Endometrial microvascular endothelial cells (primary cell): Measurements from ENCODE around the gene SRGAP1. TPM values are rescaled to one million over a fixed set of nuclear protein-coding genes. Genes with fewer than 3 reads are reported as not detected.

Experiments
- in situ Hi-C: cut with HindIII; loops from 2 replicates; pipeline ENCODE4 v1.10.0; 2017; ENCODE audit warnings: low sequenced_read_pairs, low pct_unique_long_range_greater_than_20kb; ENCODE audit errors: inconsistent ontology term
- total RNA-seq: library from RNA; depleted of rRNA; stranded (reverse); fragments of >200 nt; gene quantifications from one replicate; pipeline ENCODE4 v1.2.3, GENCODE V29; 2015; ENCODE audit errors: inconsistent ontology term

Gene SRGAP1
- total RNA-seq, 1 donor from 2014 or later, result 8.4 TPM

DNA sequence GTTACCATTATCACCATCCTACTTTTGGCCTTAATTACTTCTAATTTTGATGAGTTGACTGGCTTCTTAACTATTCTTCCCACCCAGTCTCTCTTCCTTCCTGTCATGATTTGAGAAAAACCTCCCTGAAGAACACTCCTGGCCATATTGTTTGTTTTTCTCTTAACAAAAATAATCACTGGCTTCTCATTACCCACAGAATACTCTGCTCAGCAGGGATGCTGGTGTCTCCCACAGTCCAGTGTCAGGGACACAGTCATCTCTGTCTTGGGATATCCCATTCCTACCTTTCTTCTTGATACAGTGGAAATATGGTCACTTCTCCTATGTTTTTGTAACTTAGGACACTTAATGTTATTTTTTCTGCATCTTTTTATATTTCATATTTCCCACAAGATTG is 103.7 kb downstream of the SRGAP1 start:
- in situ Hi-C loops, result no loop called here

- in situ Hi-C loops, result no loop called here
These were observed 105.4 kb downstream of the SRGAP1 start for GRCh38 chr12:63949902-63950301.

DNA sequence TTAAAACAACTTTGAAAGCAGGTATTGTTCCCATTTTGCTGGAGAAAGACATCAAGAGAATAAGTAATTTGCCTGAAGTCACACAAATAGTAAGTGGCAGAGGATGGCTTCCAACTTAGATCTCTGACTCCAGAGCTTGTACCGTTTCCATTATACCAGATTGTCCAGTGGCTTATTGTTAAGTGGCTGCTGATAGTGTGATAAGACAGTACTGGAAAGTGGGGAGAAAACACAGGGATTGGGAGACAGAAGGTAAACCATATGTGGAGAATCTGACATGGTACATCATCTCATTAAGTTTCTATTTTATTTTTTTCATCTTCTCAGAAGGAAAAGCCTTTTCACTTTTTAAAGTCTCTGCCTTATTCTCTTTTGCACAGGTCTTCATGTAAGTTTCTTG is 108.5 kb downstream of the SRGAP1 start:
- in situ Hi-C loops, result no loop called here

GRCh38 chr12:63955831-63956666 is 111.5 kb downstream of the SRGAP1 start:
- in situ Hi-C loops, result no loop called here

- in situ Hi-C loops, result no loop called here
These were observed 113.0 kb downstream of the SRGAP1 start for GRCh38 chr12:63957496-63957895.

- in situ Hi-C loops, result no loop called here
These were observed 114.5 kb downstream of the SRGAP1 start for GRCh38 chr12:63958876-63959580.

GRCh38 chr12:63961048-63961447 is 116.5 kb downstream of the SRGAP1 start:
- in situ Hi-C loops, result no loop called here

GRCh38 chr12:63961543-63961942 is 117.0 kb downstream of the SRGAP1 start:
- in situ Hi-C loops, result no loop called here

GRCh38 chr12:63963868-63964267 is 119.4 kb downstream of the SRGAP1 start:
- in situ Hi-C loops, result no loop called here

DNA sequence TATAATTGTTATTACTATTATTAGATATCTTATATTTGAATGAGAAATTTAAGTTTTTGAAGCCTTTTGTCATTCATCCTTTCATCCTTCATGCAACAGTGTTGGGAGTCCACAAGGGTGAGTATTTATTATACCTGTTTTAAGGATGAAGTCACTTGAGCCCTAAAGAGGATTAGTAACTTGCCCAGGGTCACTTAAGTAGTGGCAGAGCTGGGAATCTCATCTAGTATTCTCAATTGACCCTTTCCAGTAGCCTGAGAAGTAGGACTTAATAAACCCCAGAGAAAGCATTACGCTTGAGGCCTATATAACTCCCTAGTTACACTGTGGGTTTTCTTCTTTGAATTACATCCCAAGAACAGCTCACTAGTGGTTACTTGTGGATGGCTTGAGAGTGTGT is 119.8 kb downstream of the SRGAP1 start:
- in situ Hi-C loops, result no loop called here

DNA sequence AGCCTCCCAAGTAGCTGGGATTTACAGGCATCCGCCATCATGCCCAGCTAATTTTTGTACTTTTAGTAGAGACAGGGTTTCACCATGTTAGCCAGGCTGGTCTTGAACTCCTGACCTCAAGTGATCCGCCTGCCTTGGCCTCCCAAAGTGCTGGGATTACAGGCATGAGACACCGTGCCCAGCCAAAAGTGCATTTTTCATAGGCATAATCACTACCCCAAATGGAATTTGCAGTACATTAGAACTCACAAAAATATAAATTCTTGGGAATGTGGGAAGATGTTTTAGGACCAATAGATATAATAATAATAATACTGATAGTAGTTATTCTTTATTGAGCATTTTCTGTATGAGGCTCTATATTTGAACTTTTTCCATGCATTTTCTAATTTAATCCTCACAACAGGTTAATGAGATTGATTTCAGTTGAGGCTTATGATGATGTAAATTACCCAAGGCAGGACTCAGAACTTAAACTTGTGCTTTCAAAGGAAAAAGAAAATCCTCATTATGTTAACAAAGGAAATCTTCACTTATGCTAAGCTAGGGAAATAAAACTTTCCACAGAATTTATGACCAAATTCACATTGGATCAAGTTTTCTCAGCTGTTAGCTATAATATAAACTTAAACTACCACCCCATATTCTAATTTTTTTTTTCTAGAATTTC is 121.6 kb downstream of the SRGAP1 start:
- in situ Hi-C loops, result no loop called here

GRCh38 chr12:63966606-63966975 is 122.1 kb downstream of the SRGAP1 start:
- in situ Hi-C loops, result no loop called here

- in situ Hi-C loops, result no loop called here
These were observed 123.1 kb downstream of the SRGAP1 start for GRCh38 chr12:63967358-63968145.

DNA sequence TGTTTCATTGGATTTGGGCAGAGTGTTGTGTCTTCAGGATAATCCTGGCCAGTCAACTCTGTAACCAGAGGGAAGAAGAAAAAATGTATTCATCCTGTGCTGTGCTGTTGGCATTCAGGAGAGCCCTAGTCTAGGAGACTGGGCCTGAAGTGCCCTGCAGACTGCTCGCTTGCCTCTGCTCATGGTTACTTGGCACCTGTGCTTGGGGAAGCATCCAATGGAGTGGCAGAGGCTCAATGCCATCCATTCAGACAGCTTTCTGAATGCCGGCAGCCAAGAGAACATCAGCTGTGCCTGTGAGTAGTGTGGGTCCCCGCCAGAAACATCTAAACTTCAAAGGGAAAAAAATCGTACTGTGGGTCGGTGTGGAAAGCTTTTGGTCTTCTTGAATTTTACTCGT is 124.2 kb downstream of the SRGAP1 start:
- in situ Hi-C loops, result no loop called here

DNA sequence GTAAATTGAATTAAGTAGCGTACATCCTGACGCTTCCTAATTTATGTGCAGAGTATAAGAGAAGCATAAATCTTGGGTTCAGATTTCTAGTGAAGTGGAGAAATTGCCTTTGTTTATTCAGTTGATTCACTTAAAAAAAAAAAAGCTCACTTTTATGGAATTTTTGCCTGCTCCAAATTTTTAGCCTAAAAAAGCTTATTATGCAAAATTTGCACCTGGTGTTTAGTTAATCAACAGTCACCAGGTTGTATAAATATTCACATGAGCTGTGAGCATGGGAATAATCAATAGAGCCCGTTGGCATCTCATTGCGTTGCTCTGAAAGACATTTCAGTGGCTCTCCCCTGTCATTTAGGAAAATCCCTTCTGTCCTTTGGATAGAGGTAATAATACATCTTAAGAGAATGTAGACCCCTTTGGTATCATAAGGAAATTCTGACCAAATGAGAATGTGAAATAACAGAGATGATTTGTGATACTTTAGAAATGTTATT is 132.4 kb downstream of the SRGAP1 start:
- in situ Hi-C loops, result no loop called here

DNA sequence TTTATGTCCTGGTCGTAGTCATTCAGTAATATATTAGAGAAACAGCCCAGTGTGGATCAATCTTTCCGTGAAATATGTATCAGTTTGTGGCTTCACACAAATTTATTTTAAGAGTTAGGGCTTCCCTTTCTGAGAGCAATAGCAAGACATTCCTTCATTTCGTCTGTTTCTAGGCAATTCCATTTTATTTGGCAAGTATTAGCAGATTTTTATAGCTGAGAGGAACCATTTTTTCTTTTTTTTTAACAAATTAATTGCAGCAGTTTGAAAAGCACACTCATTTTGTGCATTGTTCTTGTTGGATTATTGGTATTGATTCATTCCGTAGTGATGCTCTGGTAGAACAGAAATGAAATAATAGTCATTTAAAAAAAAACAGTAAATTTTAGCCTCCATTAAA is 132.9 kb downstream of the SRGAP1 start:
- in situ Hi-C loops, result no loop called here

- in situ Hi-C loops, result no loop called here
These were observed 134.0 kb downstream of the SRGAP1 start for GRCh38 chr12:63978519-63978918.

GRCh38 chr12:63980211-63980610 is 135.7 kb downstream of the SRGAP1 start:
- in situ Hi-C loops, result no loop called here

DNA sequence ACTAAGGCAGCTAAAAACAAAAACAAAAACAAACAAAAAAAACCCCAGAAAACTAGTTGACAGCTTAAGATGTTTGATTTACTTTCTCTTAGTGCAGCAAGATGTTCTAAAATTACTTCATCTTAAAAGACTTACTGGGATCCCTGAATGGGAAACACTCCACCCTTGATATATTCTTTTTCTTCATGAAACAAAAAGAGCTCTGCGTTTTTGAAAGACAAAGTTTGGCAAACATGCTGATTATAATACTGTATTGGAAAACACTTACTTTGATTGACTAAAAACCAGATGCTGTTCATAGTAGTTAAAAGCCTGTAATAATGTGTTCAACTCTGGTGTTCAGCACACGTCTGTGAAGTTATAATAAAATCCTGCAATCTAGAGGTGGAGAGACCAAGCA is 136.8 kb downstream of the SRGAP1 start:
- in situ Hi-C loops, result no loop called here
